WTC11 (cell line): ENCODE measurements around the gene SLC41A3.

Experiments used
- ATF3 ChIP-seq: sonication (generic); formaldehyde crosslinking; conservative IDR thresholded peaks from 2 replicates; pipeline ENCODE4 v1.8.1; 2022; ENCODE audit warnings: mild to moderate bottlenecking, missing genetic modification reagents
- CBFB ChIP-seq: sonication (generic); formaldehyde crosslinking; IDR thresholded peaks from 2 replicates; pipeline ENCODE4 v1.8.1; 2022; ENCODE audit warnings: mild to moderate bottlenecking, low read depth, missing genetic modification reagents
- CREB1 ChIP-seq: sonication (generic); formaldehyde crosslinking; IDR thresholded peaks from 2 replicates; pipeline ENCODE4 v1.8.0; 2023; ENCODE audit warnings: mild to moderate bottlenecking, missing genetic modification reagents
- CTCF ChIP-seq: fragments of 200-600 bp; IDR thresholded peaks from 2 replicates; pipeline ENCODE4 v1.8.0; 2022; ENCODE audit warnings: antibody characterized with exemption
- GABPB1 ChIP-seq: sonication (generic); formaldehyde crosslinking; IDR thresholded peaks from 2 replicates; pipeline ENCODE4 v1.8.1; 2023; ENCODE audit warnings: mild to moderate bottlenecking, missing genetic modification reagents
- JAZF1 ChIP-seq: fragments of 250-450 bp; sonication (Bioruptor Pico); IDR thresholded peaks from 2 replicates; pipeline ENCODE4 v1.9.0; 2021; ENCODE audit warnings: moderate library complexity, mild to moderate bottlenecking, inconsistent platforms
- NFYB ChIP-seq: sonication (generic); formaldehyde crosslinking; conservative IDR thresholded peaks from 2 replicates; pipeline ENCODE4 v1.8.0; 2022; ENCODE audit warnings: low read depth, missing genetic modification reagents
- NR3C1 ChIP-seq: sonication (generic); formaldehyde crosslinking; conservative IDR thresholded peaks from 2 replicates; pipeline ENCODE4 v1.8.1; 2023; ENCODE audit warnings: low read depth, mild to moderate bottlenecking, missing genetic modification reagents
- SMAD3 ChIP-seq: sonication (generic); formaldehyde crosslinking; IDR thresholded peaks from 2 replicates; pipeline ENCODE4 v1.8.0; 2022; ENCODE audit warnings: missing genetic modification reagents, mild to moderate bottlenecking, borderline replicate concordance
- SP1 ChIP-seq: sonication (generic); formaldehyde crosslinking; conservative IDR thresholded peaks from 2 replicates; pipeline ENCODE4 v1.8.1; 2022; ENCODE audit warnings: missing genetic modification reagents
- ZNF263 ChIP-seq: sonication (generic); formaldehyde crosslinking; IDR thresholded peaks from 2 replicates; pipeline ENCODE4 v1.8.1; 2022; ENCODE audit warnings: low read depth, mild to moderate bottlenecking, moderate library complexity, missing genetic modification reagents
- TF ChIP-seq, protein P1 (sequence below): sonication (generic); formaldehyde crosslinking; IDR thresholded peaks from 2 replicates; pipeline ENCODE4 v1.8.0; 2022; ENCODE audit warnings: mild to moderate bottlenecking, missing genetic modification reagents

DNA sequence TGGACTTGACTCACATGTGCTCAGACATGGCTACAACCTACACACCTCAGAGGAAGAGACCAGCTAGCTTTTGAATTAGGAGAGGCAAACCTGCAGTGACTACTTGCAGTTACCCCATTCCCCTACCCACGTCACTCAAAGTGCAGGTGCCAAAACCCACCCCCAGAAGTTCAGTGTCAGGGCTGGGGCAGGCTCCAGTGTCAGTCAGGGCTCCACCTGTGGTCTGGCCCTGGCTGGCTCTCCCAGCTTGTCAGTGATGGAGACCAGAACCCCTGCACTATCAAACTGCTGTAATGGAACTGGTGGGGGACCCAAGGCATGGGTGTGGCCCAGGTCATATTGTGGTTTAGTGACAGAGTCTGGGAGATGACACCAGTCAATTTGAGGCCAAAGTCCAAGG lies 32.6 kb upstream of the SLC41A3 start:
- TF ChIP-seq CTCF (no peak), CBFB (no peak), NFYB (CRISPR knock-in tag) (no peak), CREB1 (CRISPR knock-in tag) (no peak), SP1 (no peak), JAZF1 (no peak), ATF3 (no peak), SMAD3 (CRISPR knock-in tag) (no peak), NR3C1 (CRISPR knock-in tag) (no peak), GABPB1 (CRISPR knock-in tag) (no peak), ZNF263 (no peak)
- TF ChIP-seq, protein P1, sequence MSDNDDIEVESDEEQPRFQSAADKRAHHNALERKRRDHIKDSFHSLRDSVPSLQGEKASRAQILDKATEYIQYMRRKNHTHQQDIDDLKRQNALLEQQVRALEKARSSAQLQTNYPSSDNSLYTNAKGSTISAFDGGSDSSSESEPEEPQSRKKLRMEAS (CRISPR knock-in tag), result no peak
